ENCODE data around the gene BSX.

- no peak for TF ChIP-seq ELF4 (IDR thresholded peaks at IDR 0.05)
- no peak for TF ChIP-seq L3MBTL2 (conservative IDR thresholded peaks at IDR 0.05)
- no peak for TF ChIP-seq SP1 (IDR thresholded peaks at IDR 0.05)
- no peak for TF ChIP-seq HDGF (IDR thresholded peaks at IDR 0.05; ENCODE audit: borderline replicate concordance)
- no peak for TF ChIP-seq LEF1 (IDR thresholded peaks at IDR 0.05; ENCODE audit: borderline replicate concordance)
These were observed 1.6 kb downstream of the BSX start for GRCh38 chr11:122979815-122980595.
